Head of caudate nucleus (tissue), 42 donors: ENCODE measurements around the gene CPNE4.

Source experiments
- DNase-seq, 42 donors: peaks; one replicate each; pipeline versions ENCODE4 v3.0.0 to v3.0.0-alpha.2; 2020 to 2021; ENCODE audit warnings: mixed read lengths in 7 of 42
- intact Hi-C: fragments of 100-400 bp; cut with DNase I; formaldehyde crosslinking; loops from one replicate; pipeline ENCODE4 v1.15.0; 2022

Gene CPNE4

GRCh38 chr3:131819381-131820055 is 215.3 kb downstream of the CPNE4 start:
- no peak for DNase-seq
- intact Hi-C loops, result no loop called here

- no peak for DNase-seq
- intact Hi-C loops, result no loop called here
Observed at GRCh38 chr3:131812433-131812832, 222.4 kb downstream of the CPNE4 start.

- DNase-seq, result no peak
- intact Hi-C loops, result no loop called here
Observed at GRCh38 chr3:131811481-131811880, 223.3 kb downstream of the CPNE4 start.

GRCh38 chr3:131807822-131808221 is 227.0 kb downstream of the CPNE4 start:
- no peak for DNase-seq

GRCh38 chr3:131806736-131807135 is 228.1 kb downstream of the CPNE4 start:
- intact Hi-C loops, result no loop called here
- no peak for DNase-seq

More at GRCh38 chr3:131807822-131808221, 227.0 kb downstream of the CPNE4 start:
- intact Hi-C loops, result no loop called here

GRCh38 chr3:131804565-131805133 is 230.2 kb downstream of the CPNE4 start:
- intact Hi-C loops, result no loop called here
- no peak for DNase-seq

GRCh38 chr3:131803113-131803512 is 231.7 kb downstream of the CPNE4 start:
- intact Hi-C loops, result no loop called here
- no peak for DNase-seq

- DNase-seq, result no peak
- intact Hi-C loops, result no loop called here
Observed at GRCh38 chr3:131802029-131802428, 232.8 kb downstream of the CPNE4 start.

GRCh38 chr3:131801566-131801965 is 233.2 kb downstream of the CPNE4 start:
- intact Hi-C loops, result no loop called here
- no peak for DNase-seq

GRCh38 chr3:131797776-131798175 is 237.0 kb downstream of the CPNE4 start:
- intact Hi-C loops, result no loop called here
- DNase-seq, result no peak

GRCh38 chr3:131796558-131797198 is 238.1 kb downstream of the CPNE4 start:
- DNase-seq, result peak in 31 of 42 donors; percentile 2 to 67 (median 25)
- intact Hi-C loops, result no loop called here

- no peak for DNase-seq
- intact Hi-C loops, result no loop called here
Observed at GRCh38 chr3:131796111-131796510, 238.7 kb downstream of the CPNE4 start.

GRCh38 chr3:131795390-131796090 is 239.3 kb downstream of the CPNE4 start:
- intact Hi-C loops, result no loop called here
- DNase-seq, result peak in 2 of 42 donors; percentile 31 to 43

- peak in 30 of 42 donors; percentile 8 to 78 (median 40) for DNase-seq
- intact Hi-C loops, result no loop called here
Observed at GRCh38 chr3:131794766-131795388, 239.9 kb downstream of the CPNE4 start.

- intact Hi-C loops, result no loop called here
- no peak for DNase-seq
Observed at GRCh38 chr3:131793870-131794269, 240.9 kb downstream of the CPNE4 start.

- no peak for DNase-seq
- intact Hi-C loops, result loop anchor here (10.0 kb wide), 1 partner anchor 246 kb away; the partner anchor contains the start of gene CPNE4
Observed at GRCh38 chr3:131789188-131789587, 245.6 kb downstream of the CPNE4 start.

- intact Hi-C loops, result loop anchor here (10.0 kb wide), 1 partner anchor 248 kb away; the partner anchor contains the start of gene CPNE4
- DNase-seq, result no peak
Observed at GRCh38 chr3:131786386-131786785, 248.4 kb downstream of the CPNE4 start.

GRCh38 chr3:131782751-131783150 is 252.1 kb downstream of the CPNE4 start:
- DNase-seq, result no peak
- intact Hi-C loops, result loop anchor here (10.0 kb wide), 1 partner anchor 252 kb away; the partner anchor contains the start of gene CPNE4

- no peak for DNase-seq
- intact Hi-C loops, result no loop called here
Observed at GRCh38 chr3:131778526-131778925, 256.3 kb downstream of the CPNE4 start.
